ENCODE measurements around the gene MYCL.

The MYCL gene

GRCh38 chr1:39901714-39902459 is at the start of gene MYCL:
Gene MYCL, minus strand, starts transcription at chr1:39901917. Its CDS starts 483 bp downstream, at chr1:39901434.
- DNase-seq: peak; percentile 80

- no peak for DNase-seq
Measured at GRCh38 chr1:39949891-39950290, 48.2 kb upstream of the MYCL start.

DNA sequence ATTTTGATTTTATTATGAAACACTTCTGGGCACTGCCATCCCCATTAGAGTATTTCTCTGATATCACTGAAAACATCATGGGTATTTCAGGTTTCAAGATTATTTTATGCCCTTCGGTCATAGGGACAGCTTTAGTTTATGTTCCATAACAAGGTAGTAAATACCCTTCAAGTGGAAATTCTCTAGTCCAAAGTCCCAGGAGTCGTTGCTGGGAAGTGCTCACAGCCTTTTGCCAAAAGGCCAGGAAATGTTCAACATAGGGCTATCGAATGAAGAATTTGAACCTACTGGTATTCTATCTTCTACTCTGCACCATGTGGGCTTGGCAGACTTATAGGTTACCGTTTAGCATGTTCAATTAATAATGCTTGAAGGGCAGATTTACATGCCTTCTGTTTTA is 45.5 kb upstream of the MYCL start:
- DNase-seq: no peak

GRCh38 chr1:39946216-39946615 is 44.5 kb upstream of the MYCL start:
- DNase-seq: no peak

DNA sequence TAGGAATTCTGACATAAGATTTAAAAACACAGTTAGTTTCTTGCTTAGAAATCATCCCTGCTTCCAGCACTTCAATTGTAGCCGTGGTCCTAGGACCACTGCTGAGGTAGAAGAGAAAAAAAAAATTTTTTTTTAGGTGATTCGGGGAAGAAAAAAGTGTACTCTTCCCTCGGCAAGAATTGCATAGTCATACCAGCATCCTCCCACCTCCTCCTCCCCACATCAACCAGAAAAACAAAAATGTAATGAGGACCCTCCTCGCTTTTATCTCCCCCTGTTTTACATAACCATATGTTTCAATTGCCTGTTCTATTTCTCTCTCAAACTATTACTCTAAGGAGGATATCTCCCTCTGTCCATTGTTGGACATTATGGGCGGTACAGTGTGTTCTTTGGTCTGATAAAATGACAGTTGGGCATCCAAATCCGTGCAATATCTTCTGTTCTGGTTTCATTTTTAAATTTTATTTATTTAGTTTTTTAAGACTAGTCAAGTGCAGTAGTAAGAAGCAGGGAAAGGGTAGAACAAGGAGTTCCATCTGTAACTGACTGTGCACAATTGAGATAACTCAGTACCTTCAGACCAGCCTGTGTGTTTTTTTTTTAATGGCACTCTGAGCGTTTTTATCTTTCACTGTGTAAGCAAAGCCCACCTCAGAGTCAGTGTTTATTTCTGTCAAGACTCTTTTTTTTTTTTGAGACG is 42.8 kb upstream of the MYCL start:
- DNase-seq: no peak

GRCh38 chr1:39943471-39944290 is 42.0 kb upstream of the MYCL start:
- DNase-seq: no peak

- DNase-seq: no peak
Measured at GRCh38 chr1:39940980-39941871, 39.5 kb upstream of the MYCL start.

GRCh38 chr1:39940253-39940652 is 38.5 kb upstream of the MYCL start:
- DNase-seq: no peak

DNA sequence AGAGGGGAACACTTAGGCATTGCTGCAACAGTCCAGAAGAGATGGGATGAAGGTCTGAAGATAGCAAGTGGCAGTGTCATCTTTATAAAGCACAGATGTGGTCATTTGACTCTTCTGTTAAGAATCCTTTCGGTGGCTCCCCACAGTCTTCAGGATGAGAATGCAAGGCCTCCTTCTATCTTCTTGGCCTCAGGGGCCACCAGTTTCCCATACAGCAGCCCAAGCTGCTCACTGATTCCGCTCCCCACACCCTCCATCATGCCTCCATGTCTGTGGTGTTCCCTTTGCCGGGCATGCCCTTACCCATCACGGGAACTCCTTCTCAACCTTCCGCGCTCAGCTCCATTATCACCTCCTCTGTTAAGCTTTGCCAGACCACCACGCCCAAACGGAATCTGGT is 37.1 kb upstream of the MYCL start:
- DNase-seq: no peak

DNA sequence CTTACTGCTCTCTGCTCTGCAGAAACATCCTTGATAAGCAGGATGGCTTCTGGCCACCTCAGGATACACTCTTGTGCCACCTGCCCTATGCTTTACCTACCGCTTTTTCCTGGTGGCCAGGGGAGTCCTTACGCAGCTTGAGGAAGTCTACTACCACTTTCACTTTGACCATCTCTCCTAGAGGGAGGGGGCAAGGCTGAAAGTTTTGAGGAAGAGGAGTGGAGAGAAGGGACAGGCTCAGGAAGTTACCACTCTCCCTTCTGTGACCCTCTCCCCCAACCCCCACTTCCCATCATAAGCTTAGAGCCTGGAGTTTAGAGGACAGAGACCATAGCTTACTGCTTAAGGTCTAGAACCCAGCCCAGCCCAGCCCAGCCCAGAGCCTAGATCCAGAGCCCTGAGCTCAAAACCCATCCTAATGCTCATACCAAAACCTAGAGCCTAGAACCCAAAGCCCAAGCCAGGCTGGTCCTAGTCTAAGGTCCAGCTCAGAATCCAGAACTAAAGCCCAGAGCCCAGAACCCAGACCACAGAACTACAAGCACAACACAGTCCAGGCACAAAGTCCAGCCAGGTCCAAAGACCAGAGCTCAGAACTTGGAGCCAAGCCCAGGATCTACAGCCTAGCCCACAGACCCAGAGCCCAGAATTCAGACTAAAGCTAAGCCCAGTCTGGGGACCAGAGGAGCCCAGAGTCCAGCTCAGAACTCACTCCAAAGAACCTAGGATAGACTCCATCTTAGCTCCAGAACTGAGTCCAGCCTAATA is 35.2 kb upstream of the MYCL start:
- no peak for DNase-seq

DNA sequence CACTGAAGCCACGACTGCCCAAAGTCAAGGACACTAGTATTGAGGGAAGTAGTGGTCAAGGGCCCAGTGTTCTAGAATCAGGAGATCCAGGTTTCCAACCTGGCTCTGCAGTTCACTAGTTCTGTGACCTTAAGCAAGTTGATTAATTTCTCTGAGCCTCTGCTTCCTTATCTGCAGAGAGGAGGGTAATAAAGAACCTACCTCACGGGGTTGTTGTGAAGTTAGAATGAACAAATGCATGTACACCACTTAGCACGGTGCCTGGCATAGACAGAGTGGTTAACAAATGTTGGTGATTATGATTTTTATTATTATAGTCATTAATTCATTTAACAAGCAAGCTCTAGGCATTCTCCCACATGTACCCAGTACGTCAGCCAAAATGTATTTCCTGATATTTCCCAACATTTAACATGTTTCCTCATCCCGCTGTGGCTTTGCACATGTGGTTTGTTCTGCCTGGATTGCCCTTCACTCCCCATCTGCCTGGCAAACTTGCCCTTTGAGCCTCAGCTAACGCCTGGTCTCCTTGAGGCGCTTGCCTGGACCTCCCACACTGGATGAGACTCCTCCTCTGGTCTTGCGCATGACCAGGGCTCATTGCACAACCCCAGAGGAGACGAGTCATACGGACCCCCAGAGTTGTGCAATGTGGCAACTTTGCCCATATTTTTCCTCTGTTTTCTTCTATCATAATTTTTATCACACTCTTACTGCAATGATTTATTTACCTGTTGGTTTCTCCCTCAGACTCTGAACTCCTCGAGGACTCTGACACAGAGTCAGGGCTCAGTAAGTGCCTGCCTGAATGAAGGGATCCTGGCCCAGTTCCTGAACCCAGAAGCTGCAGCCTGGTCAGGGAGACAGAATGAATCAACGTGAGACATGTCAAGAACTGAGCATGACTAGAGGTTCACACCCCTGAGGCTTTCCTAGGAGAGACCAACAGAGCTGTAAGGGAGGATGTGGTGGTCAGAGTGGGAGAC is 32.5 kb upstream of the MYCL start:
- DNase-seq: no peak

DNA sequence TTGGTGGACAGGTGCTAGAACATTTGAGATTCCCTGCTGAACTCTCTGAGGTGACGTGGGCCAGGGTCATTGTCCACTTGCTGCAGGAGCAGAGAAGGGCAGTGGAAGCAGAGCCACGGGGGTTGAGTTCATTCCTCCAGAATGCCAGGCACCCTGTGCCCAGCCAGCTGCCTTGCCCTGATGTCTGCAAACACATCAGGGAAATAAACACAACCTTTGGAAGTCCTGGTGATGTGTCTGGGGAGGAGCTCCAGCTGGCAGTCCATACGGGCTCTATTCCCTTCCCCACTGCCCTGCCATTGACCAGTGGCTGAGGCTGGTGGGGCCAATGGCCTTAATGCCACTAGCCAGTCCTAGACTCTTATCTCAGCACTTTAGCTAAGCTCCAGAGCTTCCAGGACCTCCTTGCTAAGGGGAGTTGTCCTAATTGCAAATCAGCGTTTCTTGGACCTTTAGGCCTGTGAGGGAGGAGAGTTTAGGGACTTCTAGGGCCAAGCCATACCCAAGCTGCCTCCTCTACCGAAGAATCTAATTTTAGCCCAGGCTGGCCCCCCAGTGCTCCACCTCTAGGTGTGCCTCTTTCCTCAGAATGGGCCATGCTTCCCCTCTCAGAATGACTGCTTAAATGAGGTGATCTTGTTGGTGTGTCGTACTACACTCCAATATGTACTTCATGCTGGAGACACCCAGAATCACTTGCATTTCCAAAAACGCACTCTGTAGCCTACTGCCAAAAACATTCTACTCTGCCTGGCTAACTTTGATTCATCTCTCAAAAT is 27.3 kb upstream of the MYCL start:
- no peak for DNase-seq

DNA sequence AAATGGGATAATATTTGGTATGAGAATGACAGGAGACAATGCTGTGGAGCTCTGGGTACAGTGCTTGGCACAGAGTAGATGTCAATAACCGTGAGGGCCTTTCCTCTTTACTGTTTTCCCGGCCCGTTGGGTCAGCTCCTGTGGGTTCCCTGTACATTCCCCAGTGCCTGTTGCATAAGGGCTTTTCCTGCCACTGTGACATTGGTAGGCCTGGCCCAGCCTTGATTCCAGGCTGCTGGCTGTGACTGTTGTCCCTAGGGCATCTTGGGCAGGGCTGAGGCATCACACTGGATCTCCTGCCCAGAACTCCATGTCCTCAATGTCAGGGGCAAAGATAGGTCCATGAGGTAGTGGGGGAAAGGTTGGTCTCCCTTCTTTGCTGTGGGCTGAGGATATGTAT is 25.8 kb upstream of the MYCL start:
- DNase-seq: no peak

DNA sequence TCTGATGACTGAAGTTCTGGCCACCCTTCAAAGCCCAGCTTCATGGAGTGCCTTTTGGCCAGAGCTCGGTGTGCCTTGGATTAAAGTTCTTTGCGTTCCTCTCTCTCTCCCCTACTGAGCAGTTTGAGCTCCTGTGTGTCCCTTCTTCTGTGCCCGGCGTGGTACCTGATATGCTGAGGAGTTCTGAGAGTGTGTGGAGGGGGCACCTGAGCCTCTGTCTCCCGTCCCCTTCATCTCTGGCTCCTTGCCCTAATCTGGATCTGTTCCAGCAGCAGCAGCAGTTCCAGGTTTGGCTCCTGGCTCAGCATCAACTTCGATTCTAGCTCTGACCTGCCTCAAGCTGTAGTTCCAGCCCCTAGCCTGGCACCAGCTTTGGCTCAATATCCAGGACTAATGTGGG is 25.1 kb upstream of the MYCL start:
- DNase-seq: no peak

- no peak for DNase-seq
Measured at GRCh38 chr1:39926343-39926793, 24.7 kb upstream of the MYCL start.

GRCh38 chr1:39925721-39926342 is 24.1 kb upstream of the MYCL start:
- no peak for DNase-seq

DNA sequence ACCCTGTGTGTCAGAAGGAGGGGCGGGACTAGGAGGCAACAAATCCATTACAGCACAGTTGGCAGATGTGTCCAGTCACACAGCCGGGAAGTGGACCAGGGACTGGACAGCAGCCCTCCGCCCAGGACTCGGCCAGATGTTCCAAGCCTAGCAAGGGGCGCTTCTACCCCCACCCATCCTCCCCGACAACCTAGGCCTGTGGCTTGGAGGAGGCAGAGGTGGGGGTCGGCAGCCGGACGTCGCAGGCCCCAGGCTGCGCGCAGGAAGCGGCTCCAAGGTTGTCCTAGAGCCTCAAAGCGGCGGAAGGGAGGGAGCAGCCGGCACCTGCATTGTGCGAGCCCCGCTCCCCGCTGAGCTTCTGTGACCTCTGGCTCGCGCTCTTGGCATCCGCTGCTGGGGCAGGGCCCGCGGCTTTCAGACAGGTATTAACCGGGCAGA is 20.6 kb upstream of the MYCL start:
- no peak for DNase-seq

DNA sequence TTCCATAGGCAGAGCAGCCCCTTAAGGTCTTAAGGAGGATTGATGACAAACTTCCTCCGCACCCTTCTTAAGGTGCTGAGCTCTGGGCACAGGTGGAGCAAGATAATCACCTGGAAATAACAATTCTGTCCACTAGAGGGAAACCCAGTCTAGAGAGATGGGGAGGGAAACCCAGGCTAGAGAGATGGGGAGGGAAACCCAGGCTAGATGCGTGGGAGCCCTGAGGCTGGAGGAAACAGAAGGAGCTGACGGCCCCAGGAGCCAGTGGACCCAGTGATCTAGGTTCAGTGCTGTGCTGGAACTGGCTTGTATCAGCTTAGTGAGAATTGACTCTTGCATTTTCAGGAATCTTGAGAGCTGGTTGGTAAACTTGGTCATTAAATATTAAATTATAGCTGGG is 17.8 kb upstream of the MYCL start:
- peak; percentile 60 for DNase-seq

DNA sequence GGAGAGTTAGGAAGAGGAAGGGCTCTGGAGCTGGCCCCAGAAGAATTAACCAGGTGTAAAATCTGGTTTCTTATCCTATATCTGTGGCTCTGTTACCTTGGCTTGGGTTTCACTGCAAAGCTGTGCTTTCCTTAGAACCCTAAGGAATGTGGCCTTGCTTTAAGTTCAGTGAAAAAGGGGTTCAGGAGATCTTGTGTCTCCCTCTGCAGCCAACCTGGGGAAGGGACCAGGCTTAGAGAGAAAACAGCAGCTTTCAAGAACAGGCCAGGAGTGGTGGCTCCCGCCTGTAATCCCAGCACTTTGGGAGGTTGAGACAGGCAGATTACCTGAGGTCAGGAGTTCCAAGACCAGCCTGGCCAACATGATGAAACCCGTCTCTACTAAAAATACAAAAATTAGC is 16.1 kb upstream of the MYCL start:
- DNase-seq: no peak

Measured in activated CD4-positive, alpha-beta T cell treated with anti-CD3 and anti-CD28 coated beads for 48 hours (primary cell).